GM18951 (cell line): Measurements from ENCODE around the gene PLCB1.
"Not testable (repeated sequence)": the region's sequence is repeated elsewhere in the genome, so short reads cannot be mapped to it uniquely, and the experiment has no call there.

Experiments used
- POLR2A ChIP-seq: IDR thresholded peaks from 4 replicates; pipeline ENCODE4 v1.6.1; 2011; ENCODE audit warnings: mild to moderate bottlenecking; ENCODE audit not compliant: insufficient read length, insufficient read depth; ENCODE audit errors: extremely low read depth
- in situ Hi-C: fragments of 300-500 bp; cut with MboI; formaldehyde crosslinking; loops from one replicate; pipeline ENCODE4 v1.12.0; 2022; ENCODE audit warnings: low sequenced_read_pairs, mixed read lengths, inconsistent platforms; ENCODE audit not compliant: unreplicated experiment

Gene PLCB1

DNA sequence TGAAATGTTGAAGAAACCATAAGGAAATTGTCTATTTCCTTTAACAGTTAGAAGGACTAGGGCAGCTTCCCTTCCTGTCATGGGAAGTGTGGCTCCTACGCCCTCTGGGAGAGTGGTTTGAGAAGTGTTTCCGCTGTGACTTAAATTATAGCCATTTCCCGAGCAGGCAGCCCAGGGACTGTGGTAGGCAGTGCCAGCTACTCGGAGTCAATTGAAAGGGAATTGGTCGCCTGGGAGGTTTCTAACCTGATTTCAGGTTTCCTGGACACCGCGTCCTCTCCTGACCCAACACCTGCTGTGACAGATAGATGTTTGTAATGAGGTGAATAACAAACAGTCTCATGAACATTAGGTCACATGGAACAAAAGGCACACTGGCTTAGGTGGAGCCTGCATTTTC, 680.8 kb downstream of the PLCB1 start:
- no peak for TF ChIP-seq POLR2A
- in situ Hi-C loops: no loop called here

DNA sequence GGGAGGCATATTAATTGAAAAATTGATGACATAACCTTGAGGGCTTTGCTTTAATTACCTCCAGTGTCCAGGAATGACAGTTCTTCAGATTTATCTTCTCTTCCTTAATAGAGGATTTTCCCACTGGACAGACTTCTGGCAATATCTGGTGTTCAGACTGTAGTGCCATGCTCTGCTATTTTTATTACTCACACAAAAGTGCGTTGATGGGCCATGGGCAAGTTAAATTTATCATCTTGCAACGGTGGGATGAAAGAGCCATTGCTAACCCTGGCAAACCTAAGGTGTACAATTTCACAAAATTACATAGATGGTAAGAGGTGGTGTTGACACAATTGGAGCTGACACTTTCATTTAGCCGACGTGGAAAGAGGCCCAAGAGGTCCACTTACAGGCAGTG, 683.1 kb downstream of the PLCB1 start:
- no peak for TF ChIP-seq POLR2A
- in situ Hi-C loops: no loop called here

DNA sequence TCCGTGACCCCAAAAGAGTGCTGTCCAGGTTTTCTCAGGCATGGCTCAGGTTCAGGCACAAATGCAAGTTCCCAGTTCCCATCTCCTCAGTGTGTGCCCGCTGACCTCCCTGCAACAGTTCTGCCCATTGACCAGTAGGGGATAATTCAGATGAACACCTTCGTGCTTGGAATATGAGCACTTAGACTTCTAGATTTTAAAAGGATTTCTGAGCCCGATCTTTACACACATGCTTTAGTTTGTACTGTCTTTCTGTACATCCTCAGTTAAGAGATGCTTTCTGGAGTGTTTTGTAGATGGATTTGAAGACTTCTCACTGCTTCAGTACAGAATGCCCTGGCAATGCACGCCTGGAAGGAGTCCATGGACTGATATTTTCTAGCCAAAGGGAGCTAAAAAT, 697.2 kb downstream of the PLCB1 start:
- in situ Hi-C loops: loop anchor here (25.0 kb wide), 1 partner anchor 533 kb away; no protein-coding TSS in a partner anchor
- no peak for TF ChIP-seq POLR2A

DNA sequence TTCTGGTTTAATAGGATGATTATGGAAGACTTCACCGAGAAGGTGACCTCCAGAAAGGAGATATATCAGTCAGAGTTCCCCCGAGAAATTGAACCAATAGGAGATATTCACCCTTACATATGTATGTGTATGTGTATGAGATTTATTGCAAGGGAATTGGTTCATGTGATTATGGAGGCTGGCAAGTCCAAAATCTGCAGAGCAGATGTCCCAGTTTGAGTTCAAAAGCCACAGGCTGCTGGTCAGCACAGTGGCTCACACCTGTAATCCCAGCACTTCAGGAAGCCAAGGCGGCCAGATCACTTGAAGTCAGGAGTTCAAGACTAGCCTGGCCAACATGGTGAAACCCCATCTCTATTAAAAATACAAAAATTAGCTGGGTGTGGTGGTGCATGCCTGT, 702.2 kb downstream of the PLCB1 start:
- in situ Hi-C loops: loop anchor here (25.0 kb wide), 1 partner anchor 528 kb away; no protein-coding TSS in a partner anchor

DNA sequence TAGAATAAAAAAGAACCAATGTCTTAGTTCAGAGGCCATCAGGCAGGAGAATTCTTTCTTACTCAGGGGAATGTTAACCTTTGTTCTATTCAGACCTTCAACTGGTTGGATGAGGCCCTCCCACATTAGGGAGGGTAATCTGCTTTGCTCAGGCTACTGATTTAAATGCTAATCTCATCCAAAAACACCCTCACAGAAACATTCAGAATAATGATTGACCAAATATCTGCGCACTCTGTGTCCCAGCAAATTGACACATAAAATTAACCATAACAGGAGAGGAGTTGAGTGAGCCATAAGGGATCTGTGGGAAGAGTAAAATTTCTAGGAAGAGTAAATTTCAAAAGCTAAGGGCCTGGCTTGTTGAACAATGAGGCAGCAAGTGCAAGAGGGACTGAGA, 702.8 kb downstream of the PLCB1 start:
- in situ Hi-C loops: loop anchor here (25.0 kb wide), 1 partner anchor 527 kb away; no protein-coding TSS in a partner anchor
- no peak for TF ChIP-seq POLR2A

DNA sequence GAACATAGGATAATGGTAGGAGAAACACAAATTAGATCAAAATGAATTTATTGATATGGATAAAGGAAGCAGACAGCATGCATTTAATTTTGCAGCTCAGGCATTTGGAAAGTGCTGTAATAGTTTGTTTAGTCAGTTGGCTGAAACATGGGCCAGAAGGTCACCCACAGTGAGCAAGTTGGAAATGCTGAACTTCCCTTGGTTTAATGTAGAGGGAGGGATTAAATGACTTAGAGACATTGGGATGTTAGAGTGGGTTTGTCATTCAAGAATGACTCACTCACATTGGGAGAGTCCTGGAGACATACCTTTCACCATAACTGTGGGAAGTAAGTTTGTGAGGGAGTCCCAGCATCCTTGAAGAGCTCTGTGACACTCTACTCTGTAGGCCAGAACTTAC, 705.3 kb downstream of the PLCB1 start:
- in situ Hi-C loops: loop anchor here (25.0 kb wide), 1 partner anchor 525 kb away; no protein-coding TSS in a partner anchor
- TF ChIP-seq POLR2A: no peak

DNA sequence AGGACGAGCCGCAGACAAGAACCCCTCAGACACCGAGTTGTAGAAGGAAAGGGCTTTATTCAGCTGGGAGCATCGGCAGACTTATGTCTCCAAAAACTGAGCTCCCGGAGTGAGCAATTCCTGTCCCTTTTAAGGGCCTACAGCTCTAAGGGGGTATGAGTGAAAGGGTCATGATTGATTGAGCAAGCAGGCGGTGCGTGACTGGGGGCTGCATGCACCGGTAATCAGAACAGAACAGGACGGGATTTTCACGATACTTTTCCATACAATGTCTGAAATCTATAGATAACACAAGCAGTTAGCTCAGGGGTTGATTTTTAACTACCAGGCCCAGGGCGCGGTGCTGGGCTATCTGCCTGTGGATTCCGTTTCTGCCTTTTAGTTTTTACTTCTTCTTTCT, 710.5 kb downstream of the PLCB1 start:
- in situ Hi-C loops: loop anchor here (25.0 kb wide), 1 partner anchor 520 kb away; no protein-coding TSS in a partner anchor
- no peak for TF ChIP-seq POLR2A

DNA sequence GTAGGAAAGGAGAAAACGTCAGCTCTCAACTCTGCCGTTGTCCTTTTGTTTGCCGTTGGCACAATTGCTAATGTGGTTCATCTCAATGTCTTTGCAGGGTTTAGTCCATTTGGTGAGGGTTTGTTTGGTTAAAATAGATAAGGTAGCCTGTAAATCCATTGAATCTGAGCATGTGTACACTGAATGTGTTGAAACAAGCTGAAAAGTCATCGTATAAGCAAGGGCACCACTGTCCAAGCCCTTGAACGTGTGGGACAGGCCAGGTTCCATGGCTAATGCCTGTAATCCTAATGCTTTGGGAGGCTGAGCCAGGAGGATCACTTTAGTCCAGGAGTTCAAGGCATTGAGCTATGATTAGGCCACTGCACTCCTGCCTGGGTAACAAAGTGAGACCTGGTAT, 712.1 kb downstream of the PLCB1 start:
- in situ Hi-C loops: loop anchor here (25.0 kb wide), 1 partner anchor 518 kb away; no protein-coding TSS in a partner anchor
- no peak for TF ChIP-seq POLR2A

DNA sequence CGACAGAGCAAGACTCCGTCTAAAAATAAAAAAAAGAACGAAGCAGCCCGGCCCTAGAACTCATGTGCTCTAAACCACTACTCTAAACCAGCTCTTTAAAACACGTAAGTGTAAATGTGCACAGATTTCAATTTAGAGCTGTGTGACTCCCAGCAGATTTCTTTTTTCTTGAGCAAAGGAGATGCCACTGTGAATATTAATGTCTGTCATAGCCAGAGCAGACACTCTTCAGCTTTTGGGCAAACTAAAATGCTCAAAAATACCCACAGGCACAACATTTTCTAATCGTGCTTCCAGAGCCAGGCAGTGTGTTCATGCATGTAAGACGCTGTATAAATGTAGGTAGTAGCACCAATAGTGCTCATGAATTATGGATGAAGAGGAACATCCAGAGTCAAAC, 717.9 kb downstream of the PLCB1 start:
- in situ Hi-C loops: loop anchor here (25.0 kb wide), 1 partner anchor 512 kb away; no protein-coding TSS in a partner anchor

DNA sequence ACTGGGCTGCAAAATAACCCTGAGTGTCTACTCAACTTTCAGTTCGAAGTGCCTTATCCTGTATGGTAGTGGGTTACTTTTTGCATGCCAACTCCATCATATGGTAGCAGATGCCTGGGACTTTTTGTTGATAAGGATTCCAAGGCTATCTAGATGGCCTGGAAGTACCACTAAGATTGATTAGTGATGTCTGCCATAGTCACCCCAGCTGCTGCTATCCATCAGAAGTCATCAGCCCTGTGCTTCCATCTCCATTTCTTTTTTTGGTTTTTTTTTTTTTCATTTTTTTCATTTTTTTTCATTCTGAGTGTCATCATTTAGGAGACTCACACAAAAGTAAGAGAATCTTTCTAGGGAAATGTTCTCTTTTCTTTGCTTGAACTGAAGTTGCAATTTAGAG, 719.4 kb downstream of the PLCB1 start:
- TF ChIP-seq POLR2A: no peak
- in situ Hi-C loops: no loop called here

More for the DNA sequence above, 717.9 kb downstream of the PLCB1 start:
- TF ChIP-seq POLR2A: no peak

DNA sequence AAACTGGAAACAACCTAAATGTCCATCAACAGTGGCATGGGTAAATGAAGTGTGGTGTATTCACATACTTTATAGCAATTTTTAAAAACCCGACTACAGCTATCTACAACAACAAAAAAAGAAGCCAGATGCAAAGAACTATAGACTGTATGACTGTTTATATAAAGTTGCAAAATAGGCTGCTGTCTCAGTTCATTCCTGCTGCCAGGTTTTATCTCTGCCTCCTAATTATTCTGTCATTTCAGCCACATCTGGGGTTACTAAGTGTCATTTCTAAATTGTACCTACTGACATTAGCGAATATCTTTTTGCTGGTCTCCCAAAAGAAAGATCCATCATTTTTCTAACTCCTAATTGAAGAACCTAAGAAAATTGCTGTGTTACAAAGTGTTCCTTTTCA, 719.9 kb downstream of the PLCB1 start:
- in situ Hi-C loops: not testable (repeated sequence)

DNA sequence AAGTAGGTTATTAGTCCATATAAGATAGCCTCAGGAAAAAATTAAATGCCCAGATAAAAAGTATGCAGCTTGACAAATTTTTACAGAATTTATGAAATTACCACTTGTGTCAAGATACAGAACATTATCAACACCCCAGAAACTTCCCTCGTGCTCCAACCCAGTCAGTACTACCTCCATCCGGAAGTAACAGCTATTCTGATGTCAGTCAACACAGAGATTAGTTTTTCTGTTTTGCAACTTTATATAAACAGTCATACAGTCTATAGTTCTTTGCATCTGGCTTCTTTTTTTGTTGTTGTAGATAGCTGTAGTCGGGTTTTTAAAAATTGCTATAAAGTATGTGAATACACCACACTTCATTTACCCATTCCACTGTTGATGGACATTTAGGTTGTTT, 721.1 kb downstream of the PLCB1 start:
- in situ Hi-C loops: not testable (repeated sequence)

DNA sequence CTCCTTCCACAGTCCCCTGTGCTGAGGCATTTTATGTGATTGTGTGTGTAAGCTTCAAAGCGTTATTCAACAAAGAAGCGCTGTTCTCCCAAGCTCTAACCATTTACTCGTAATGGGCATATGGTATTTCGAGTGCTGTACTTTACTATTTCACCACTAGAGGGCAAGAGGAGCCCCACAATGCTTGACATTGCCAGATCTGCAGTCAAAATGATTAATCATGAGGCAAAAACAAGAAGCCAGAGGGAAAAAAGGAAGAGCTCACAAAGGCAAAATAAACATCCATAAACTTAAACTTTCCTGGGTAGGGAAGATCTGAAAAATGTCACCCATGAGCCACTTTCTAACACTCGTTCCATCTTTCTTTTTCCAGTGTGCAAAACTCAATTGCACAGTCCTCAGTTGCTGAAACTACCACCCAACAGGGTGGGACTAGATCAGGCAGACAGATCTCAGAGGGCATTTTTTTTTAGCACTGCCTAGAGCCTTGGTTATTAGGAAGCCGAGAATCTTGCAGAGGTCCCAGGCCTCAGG, 721.8 kb downstream of the PLCB1 start:
- in situ Hi-C loops: no loop called here
- no peak for TF ChIP-seq POLR2A

DNA sequence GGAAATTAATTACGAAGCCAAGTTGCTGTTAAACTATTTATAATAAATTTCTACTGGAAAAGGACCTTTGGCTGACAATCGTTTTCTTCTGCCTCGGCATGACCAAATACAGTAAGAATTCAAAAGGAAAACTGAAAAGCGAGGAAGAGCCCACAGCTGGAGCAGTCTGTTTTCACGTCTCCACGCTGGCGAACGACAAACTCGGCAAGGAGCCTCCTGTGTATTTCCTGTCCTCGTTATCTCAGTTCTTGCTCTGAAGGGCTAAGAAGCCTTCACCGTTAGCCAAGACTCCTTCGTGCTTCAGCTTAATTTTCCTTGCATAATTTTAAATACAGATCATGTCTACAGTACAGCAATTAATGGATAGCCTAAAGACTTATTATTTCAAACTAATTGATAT, 722.5 kb downstream of the PLCB1 start:
- TF ChIP-seq POLR2A: no peak
- in situ Hi-C loops: no loop called here

DNA sequence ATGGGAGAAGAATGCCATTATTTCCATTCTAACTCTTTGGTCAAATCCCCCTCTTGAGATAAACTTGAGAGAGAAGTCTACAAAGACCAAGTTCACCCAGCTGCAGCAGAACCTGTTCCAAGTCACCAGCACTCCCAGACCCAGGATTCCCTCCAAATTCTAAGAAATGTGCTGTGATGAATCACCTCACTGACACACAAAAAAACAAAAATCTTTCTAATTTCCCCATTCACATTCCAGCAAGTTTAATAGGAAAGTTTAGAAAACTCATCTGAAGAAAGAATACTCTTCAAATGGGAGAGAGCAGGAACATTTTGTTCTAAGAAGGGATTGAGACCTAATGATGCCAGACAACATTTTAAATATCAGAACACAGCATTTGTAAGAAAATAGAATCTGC, 723.2 kb downstream of the PLCB1 start:
- no peak for TF ChIP-seq POLR2A
- in situ Hi-C loops: no loop called here
